Psoas muscle (tissue), 8 donors: ENCODE data around the gene DGKZ. TPM values are rescaled to one million over a fixed set of nuclear protein-coding genes. Genes with fewer than 3 reads are reported as not detected.
A peak's percentile ranks its signal among the peaks of the same experiment; 100 is the strongest.

Experiments
- ATAC-seq, 4 donors: fragments of 200-7000 bp; cut with Tn5 transposase; one replicate each; pipeline ENCODE4 v1.9.1; 2020; ENCODE audit warnings: moderate library complexity in 3 of 4, mild to moderate bottlenecking in 2 of 4
- DNase-seq, 2 donors: peaks; one replicate each; pipeline ENCODE4 v3.0.0-alpha.2; 2020
- H3K27ac ChIP-seq: fragments of 200-600 bp; one replicate; pipeline ENCODE4 v1.8.0; 2022
- H3K27me3 ChIP-seq, 3 donors: fragments of 200-600 bp in 1 of 3; one replicate each; pipeline versions ENCODE4 v1.6.1 to v1.8.0; 2013 to 2022; ENCODE audit warnings: low read length in 2 of 3, mild to moderate bottlenecking in 2 of 3, moderate library complexity in 1 of 3; ENCODE audit not compliant: insufficient read depth in 3 of 3
- H3K36me3 ChIP-seq, 2 donors: fragments of 200-600 bp in 1 of 2; one replicate each; pipeline versions ENCODE4 v1.6.1 to v1.8.0; 2013 to 2022; ENCODE audit warnings: low read depth in 1 of 2, mild to moderate bottlenecking in 1 of 2, moderate library complexity in 1 of 2; ENCODE audit not compliant: insufficient read depth in 1 of 2
- H3K4me1 ChIP-seq: fragments of 200-600 bp; one replicate; pipeline ENCODE4 v1.8.0; 2022
- H3K4me3 ChIP-seq: fragments of 200-600 bp; one replicate; pipeline ENCODE4 v1.8.0; 2022; ENCODE audit warnings: mild to moderate bottlenecking
- H3K9me3 ChIP-seq: fragments of 200-600 bp; one replicate; pipeline ENCODE4 v1.8.0; 2022
- WGBS, 3 donors: extraction: QIAGEN DNeasy Blood & Tissue Kit; methylation state at CpG; one replicate each; pipeline versions ENCODE4 v1.1.6 to v1.1.7; 2013; 5-methylcytosine and 5-hydroxymethylcytosine counted together
- intact Hi-C, 2 donors: fragments of 100-400 bp; cut with DNase I; formaldehyde crosslinking; loops; one replicate each; pipeline versions ENCODE4 v1.11.0 to v1.14.2; 2022
- polyA plus RNA-seq, 3 donors: library from polyadenylated mRNA; stranded (reverse); fragments of 200-250 nt; gene quantifications; one replicate each; pipeline ENCODE4 v1.2.3, GENCODE V29; 2013
- total RNA-seq, 4 donors: library from RNA; stranded (reverse); fragmentation: NEBNext Ultra II Directional in 2 of 4; extraction: Animal tissue kit (Norgen Biotek cat#: 25700) in 2 of 4; gene quantifications; one replicate each; pipeline versions ENCODE4 v1.2.1 to v1.2.4, GENCODE V29; 2021 to 2023
- TF ChIP-seq, protein P1 (sequence below): fragments of 200-600 bp; IDR thresholded peaks from one replicate; pipeline ENCODE4 v1.8.0; 2022; ENCODE audit warnings: antibody characterized with exemption
- donor health status: healthy with polysubstance abuse.
- donor health status: DM: no; HTN: no; CAD: no; lungs with moderate emphysema.
- donor health status: Bipolar disorder and iron deficiency.
- donor health status: healthy.
- donor health status: DM: yes; HTN: yes; CAD: no.
- donor health status: DM: no; HTN: no; CAD: no.
- donor health status: DM: no; HTN: no; CAD: no.
- donor health status: DM: yes; HTN: yes; CAD: no.

The DGKZ gene
- total and polyA plus RNA-seq, 7 donors = 57.7 to 138 (median 90.2) TPM

DNA sequence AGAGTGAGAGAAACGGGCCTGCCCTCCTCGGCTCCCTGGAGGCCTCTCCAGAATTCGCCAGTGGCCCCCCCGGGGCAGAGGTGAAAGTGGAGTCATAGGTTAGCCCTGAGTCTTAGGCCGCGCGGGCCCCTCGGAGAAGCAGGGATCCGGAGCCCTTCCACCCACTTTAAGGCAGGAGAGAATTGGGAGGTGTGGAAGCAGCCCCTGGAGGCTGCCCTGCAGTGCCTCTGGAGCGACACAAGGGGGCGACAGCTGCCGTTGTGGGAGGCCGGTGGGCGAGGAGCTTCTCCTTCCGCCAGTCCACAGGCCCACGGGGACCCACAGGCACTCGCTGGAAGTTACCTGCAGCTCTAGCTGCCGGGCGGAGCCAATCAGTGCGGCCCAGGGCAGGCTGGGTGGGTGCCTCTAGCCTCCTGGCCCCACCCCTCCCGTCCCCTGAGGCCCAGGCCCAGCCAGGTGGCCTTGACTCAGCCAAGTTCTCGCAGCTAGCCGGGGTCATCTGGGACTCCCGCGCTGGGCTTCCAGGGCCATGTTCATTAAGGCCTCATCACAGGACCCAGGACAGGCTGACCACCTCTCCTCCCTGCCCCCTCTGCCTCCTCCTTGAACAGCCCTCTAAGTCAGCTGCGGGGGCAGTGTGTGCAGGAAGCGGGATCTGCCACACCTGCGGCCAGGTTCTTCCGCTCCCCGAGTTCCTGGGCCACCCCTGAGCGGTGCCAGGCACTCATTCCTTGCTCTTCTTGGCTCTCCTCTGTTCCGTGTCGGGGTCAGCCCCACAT lies 5.0 kb downstream of the DGKZ start:
- Histone ChIP-seq H3K4me3 (peak overlapping the region; percentile 50), H3K9me3 (no peaks in the 10 kb centered on the region), H3K4me1 (peaks cover 33% of the 10 kb centered on the region), H3K27me3 (no peaks in the 10 kb centered on the region), H3K27ac (peak overlapping the region; percentile 69), H3K36me3 (no peaks in the 10 kb centered on the region)
- WGBS, 3 donors = 31 to 45% (median 42%) methylated on average over 27 to 33 of the region's 33 CpGs
- ATAC-seq (peak; percentile 75 to 84 (median 78)), DNase-seq (peak; percentile 73 to 88)
- TF ChIP-seq, protein P1, sequence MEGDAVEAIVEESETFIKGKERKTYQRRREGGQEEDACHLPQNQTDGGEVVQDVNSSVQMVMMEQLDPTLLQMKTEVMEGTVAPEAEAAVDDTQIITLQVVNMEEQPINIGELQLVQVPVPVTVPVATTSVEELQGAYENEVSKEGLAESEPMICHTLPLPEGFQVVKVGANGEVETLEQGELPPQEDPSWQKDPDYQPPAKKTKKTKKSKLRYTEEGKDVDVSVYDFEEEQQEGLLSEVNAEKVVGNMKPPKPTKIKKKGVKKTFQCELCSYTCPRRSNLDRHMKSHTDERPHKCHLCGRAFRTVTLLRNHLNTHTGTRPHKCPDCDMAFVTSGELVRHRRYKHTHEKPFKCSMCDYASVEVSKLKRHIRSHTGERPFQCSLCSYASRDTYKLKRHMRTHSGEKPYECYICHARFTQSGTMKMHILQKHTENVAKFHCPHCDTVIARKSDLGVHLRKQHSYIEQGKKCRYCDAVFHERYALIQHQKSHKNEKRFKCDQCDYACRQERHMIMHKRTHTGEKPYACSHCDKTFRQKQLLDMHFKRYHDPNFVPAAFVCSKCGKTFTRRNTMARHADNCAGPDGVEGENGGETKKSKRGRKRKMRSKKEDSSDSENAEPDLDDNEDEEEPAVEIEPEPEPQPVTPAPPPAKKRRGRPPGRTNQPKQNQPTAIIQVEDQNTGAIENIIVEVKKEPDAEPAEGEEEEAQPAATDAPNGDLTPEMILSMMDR = peak; percentile 99
- intact Hi-C loops = loop anchor here in 1 of 2 donors (1.0 to 5.0 kb wide), 2 partner anchors 15 to 585 kb away; partner anchors contain the start of gene CSTPP1

DNA sequence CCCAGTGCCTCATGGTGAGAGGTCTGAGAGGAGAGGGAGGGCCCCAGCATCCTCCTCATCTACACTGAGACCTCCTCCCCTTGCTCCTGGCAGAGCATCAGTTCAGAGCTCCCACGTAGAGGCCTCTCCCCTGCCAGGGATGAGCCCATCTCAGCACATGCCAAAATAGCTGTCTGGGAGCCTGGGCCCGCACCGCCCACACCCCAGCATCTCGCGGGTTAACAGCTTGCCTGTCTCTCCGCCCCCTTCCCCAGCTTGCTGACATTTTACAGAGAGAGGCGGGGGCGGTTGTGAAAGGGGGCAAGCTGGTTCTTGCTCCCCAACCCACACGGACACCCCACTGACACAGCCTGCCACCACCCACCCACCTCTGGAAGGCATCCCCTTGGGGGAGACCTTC lies 6.4 kb downstream of the DGKZ start:
- Histone ChIP-seq H3K4me3 (no peak overlapping the region), H3K36me3 (no peaks in the 10 kb centered on the region), H3K9me3 (no peaks in the 10 kb centered on the region), H3K27me3 (no peaks in the 10 kb centered on the region), H3K27ac (no peak overlapping the region), H3K4me1 (peaks cover 27% of the 10 kb centered on the region)
- intact Hi-C loops = loop anchor here in 1 of 2 donors (5.0 kb wide), 1 partner anchor 584 kb away; the partner anchor contains the start of gene CSTPP1
- no peak for DNase-seq
- 62 to 68% (median 64%) methylated on average over 9 of the region's 9 CpGs for WGBS, 3 donors
- ATAC-seq = no peak
- TF ChIP-seq, protein P1 = no peak

DNA sequence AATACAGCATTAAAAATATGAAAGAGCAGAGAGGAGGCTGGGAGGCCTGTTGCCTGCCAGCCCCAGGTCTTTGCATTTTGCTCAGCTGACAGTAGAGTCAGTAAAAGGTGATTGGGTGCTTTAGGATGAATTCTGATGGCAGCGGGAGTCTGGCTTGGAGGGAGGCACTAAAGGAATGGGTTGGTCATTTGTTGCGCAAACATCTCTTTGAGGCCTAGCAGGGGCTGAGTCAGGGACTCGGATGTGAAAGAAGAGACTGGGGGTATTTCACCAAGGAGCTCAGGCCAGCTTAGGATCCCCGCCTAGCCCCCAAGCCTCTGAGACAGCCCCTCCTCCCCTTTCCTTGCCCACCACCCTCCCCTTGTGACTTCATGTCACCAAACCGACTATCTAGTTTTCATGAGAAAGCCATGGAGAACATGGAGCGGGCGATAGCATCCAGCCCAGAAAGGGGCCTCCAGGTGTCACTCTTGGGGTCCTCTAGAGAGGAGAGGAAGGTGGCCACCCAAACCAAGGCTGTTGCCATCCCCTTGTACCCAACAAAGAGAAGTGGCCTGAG lies 9.7 kb downstream of the DGKZ start:
- intact Hi-C loops = no loop called here
- Histone ChIP-seq H3K4me3 (no peak overlapping the region), H3K36me3 (no peaks in the 10 kb centered on the region), H3K27me3 (no peaks in the 10 kb centered on the region), H3K27ac (no peak overlapping the region), H3K4me1 (peaks cover 19% of the 10 kb centered on the region), H3K9me3 (no peaks in the 10 kb centered on the region)
- DNase-seq (peak in 1 of 2 donors; percentile 10), ATAC-seq (no peak)
- 81 to 91% (median 85%) methylated on average over 7 of the region's 7 CpGs for WGBS, 3 donors
- TF ChIP-seq, protein P1 = no peak

DNA sequence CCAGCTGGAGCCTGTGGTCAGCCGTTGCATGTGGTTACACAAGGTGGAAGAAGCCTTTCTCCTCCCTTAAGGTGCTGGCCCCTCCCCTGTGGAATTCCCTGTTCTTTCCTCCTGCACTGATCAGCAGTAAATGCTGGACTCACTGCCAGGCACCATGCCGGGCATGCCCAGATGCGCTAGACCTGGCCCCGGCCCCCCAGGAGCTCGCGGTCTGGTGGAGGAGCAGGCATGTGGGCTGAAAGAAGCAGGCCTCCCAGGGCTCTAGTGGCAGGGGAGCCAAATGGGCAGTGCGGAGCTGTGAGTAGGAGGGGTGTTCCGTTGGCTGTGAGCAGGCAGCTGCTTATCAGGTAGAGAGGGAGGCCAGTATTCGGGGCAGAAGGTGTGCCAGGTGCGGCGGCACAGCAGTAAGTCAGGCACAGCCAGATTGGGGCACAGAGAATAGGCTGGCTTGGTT lies 10.2 kb downstream of the DGKZ start:
- Histone ChIP-seq H3K4me1 (peaks cover 16% of the 10 kb centered on the region), H3K36me3 (no peaks in the 10 kb centered on the region), H3K27me3 (no peaks in the 10 kb centered on the region), H3K9me3 (no peaks in the 10 kb centered on the region), H3K27ac (no peak overlapping the region), H3K4me3 (no peak overlapping the region)
- TF ChIP-seq, protein P1 = no peak
- WGBS, 3 donors = 85 to 87% (median 87%) methylated on average over 11 of the region's 11 CpGs
- ATAC-seq = no peak
- intact Hi-C loops = no loop called here
- DNase-seq = no peak
